Loucy (cell line): Measurements from ENCODE around the gene DALRD3.

Experiments used
- CTCF ChIP-seq: fragments of 200-600 bp; sonication (generic); conservative IDR thresholded peaks from 2 replicates; pipeline ENCODE4 v1.5.1; 2014; ENCODE audit warnings: mild to moderate bottlenecking, antibody characterized with exemption, low read length
- EZH2phosphoT487 ChIP-seq: fragments of 200-600 bp; IDR thresholded peaks from 2 replicates; pipeline ENCODE4 v1.6.1; 2018; ENCODE audit warnings: antibody characterized with exemption, mild to moderate bottlenecking, moderate library complexity, borderline replicate concordance

GRCh38 chr3:49013738-49014660 lies 4.4 kb downstream of the DALRD3 start:
- TF ChIP-seq CTCF (peak; percentile 71), EZH2phosphoT487 (no peak)
